Thyroid gland (tissue), 4 donors: ENCODE results near the gene PHYH. TPM values are rescaled to one million over a fixed set of nuclear protein-coding genes. Genes with fewer than 3 reads are reported as not detected.

Experiments
- DNase-seq, 2 donors: peaks; one replicate each; pipeline ENCODE4 v3.0.0-alpha.2; 2019
- H3K27ac ChIP-seq, 3 donors: fragments of 200-600 bp; sonication (generic); 1 replicate in 2 of 3; 2 replicates in 1 of 3; pipeline ENCODE4 v1.5.1; 2016 to 2019; ENCODE audit warnings: mild to moderate bottlenecking in 1 of 3, moderate library complexity in 1 of 3
- H3K27me3 ChIP-seq: fragments of 200-600 bp; sonication (generic); one replicate; pipeline ENCODE4 v1.5.1; 2019
- H3K36me3 ChIP-seq, 2 donors: fragments of 200-600 bp; sonication (generic); one replicate each; pipeline ENCODE4 v1.5.1; 2016 to 2019
- H3K4me1 ChIP-seq, 2 donors: fragments of 200-600 bp; sonication (generic); one replicate each; pipeline ENCODE4 v1.5.1; 2017 to 2019
- H3K4me3 ChIP-seq, 3 donors: fragments of 200-600 bp; sonication (generic); replicated peaks in 1 of 3; 1 replicate in 2 of 3; 2 replicates in 1 of 3; pipeline ENCODE4 v1.5.1; 2016; ENCODE audit warnings: mild to moderate bottlenecking in 1 of 3
- H3K9me3 ChIP-seq: fragments of 200-600 bp; sonication (generic); one replicate; pipeline ENCODE4 v1.5.1; 2017
- POLR2A ChIP-seq, 2 donors: fragments of 450-650 bp; IDR thresholded peaks; one replicate each; pipeline ENCODE4 v1.6.1; 2017; ENCODE audit warnings: antibody characterized with exemption in 2 of 2, mild to moderate bottlenecking in 2 of 2, moderate library complexity in 1 of 2
- WGBS, 2 donors: methylation state at CpG; one replicate each; pipeline ENCODE4 v1.1.5; 2017; 5-methylcytosine and 5-hydroxymethylcytosine counted together
- intact Hi-C: fragments of 100-400 bp; cut with DNase I; formaldehyde crosslinking; loops from one replicate; pipeline ENCODE4 v1.15.1; 2023
- total RNA-seq, 4 donors: library from RNA; depleted of rRNA; stranded (reverse); fragments of >200 nt; gene quantifications; one replicate each; pipeline ENCODE4 v1.2.3, GENCODE V29; 2016
- TF ChIP-seq, protein P1 (sequence below), 6 experiments: fragments of 200-600 bp in 3 of 6; fragments of 450-650 bp in 3 of 6; sonication (generic) in 3 of 6; IDR thresholded peaks; one replicate each; pipeline ENCODE4 v1.5.1; 2016 to 2019; ENCODE audit warnings: antibody characterized with exemption in 6 of 6, mild to moderate bottlenecking in 2 of 6, inconsistent platforms in 1 of 6, moderate library complexity in 1 of 6

Gene PHYH
- total RNA-seq, 4 donors from 2014 or later, result 48.5 to 86.8 (median 71.4) TPM

DNA sequence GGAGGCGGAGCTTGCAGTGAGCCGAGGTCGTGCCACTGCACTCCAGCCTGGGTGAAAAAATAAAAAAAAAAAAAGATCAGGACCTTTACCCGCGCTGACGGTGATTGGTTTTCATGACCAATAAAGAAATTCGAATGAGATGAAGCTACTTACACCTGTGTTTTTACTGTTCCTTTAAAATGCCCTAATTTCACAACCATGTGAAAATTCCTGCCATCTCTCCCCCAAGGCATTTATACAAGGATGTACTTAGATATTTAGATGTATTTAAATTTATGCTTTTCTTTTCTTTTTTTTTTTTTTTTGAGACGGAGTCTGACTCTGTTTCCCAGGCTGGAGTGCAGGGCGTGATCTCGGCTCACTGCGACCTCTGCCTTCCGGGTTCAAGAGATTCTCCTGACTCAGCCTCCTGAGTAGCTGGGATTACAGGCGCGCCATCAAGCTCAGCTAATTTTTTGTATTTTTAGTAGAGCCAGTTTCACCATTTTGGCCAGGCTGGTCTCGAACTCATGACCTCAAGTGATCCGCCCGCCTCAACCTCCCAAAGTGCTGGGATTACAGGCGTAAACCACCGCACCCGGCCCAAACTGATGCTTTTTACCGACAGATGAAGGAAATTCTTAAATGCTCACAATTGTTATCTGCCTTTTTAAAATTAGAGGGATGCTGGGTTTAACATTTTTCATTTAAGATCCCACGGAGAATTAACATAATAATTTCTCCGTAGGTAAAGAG is 3.1 kb upstream of the PHYH start:
- intact Hi-C loops, result no loop called here
- peaks cover 0 to 14% of the 10 kb centered on the region in 2 donors for H3K4me1 ChIP-seq
- peak overlapping the region in 1 of 3 donors; percentile 39 for H3K4me3 ChIP-seq
- DNase-seq, result no peak
- WGBS, 2 donors, result 84% methylated on average over 23 of the region's 23 CpGs
- no peaks in the 10 kb centered on the region for H3K9me3 ChIP-seq
- H3K27me3 ChIP-seq, result no peaks in the 10 kb centered on the region
- H3K36me3 ChIP-seq, result no peaks in the 10 kb centered on the region
- H3K27ac ChIP-seq, result peak overlapping the region in 2 of 3 donors; percentile 93 to 100
- TF ChIP-seq, protein P1, sequence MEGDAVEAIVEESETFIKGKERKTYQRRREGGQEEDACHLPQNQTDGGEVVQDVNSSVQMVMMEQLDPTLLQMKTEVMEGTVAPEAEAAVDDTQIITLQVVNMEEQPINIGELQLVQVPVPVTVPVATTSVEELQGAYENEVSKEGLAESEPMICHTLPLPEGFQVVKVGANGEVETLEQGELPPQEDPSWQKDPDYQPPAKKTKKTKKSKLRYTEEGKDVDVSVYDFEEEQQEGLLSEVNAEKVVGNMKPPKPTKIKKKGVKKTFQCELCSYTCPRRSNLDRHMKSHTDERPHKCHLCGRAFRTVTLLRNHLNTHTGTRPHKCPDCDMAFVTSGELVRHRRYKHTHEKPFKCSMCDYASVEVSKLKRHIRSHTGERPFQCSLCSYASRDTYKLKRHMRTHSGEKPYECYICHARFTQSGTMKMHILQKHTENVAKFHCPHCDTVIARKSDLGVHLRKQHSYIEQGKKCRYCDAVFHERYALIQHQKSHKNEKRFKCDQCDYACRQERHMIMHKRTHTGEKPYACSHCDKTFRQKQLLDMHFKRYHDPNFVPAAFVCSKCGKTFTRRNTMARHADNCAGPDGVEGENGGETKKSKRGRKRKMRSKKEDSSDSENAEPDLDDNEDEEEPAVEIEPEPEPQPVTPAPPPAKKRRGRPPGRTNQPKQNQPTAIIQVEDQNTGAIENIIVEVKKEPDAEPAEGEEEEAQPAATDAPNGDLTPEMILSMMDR (IDR thresholded peaks at IDR 0.05), result no peak
- no peak for TF ChIP-seq POLR2A (IDR thresholded peaks at IDR 0.05)

DNA sequence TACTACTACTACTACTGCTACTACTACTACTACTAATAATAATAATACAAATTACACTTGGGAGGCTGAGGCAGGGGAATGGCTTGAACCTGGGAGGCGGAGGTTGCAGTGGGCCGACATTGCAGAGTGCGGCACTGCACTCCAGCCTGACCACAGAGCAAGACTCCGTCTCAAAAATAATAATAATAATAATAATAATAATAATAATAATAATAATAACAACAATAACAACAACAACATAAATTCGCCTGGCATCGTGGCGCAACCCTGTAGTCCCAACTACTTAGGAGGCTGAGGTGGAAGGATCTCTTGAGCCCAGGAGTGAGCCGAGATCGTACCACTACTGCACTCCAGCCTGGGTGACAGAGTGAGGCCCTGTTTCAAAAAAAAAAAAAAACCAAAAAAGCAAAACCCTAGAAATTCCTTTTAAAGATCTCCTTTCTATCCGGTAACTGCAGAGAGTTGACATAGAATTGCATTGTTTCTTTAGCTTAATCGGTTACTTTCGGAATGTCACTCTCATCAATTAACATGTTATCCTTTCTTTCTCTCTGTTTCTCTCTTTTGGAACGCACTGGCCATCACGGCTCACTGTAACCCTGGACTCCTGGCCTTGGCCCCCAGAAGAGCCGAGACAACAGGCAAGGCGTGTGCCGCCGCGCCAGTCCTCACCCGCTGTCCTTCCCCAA is 972 bp downstream of the PHYH start:
- peak overlapping the region; percentile 73 to 99 (median 74) for H3K4me3 ChIP-seq
- no peak for TF ChIP-seq POLR2A (IDR thresholded peaks at IDR 0.05)
- TF ChIP-seq, protein P1 (IDR thresholded peaks at IDR 0.05), result no peak
- no peaks in the 10 kb centered on the region for H3K27me3 ChIP-seq
- peaks cover 0 to 18% of the 10 kb centered on the region in 2 donors for H3K4me1 ChIP-seq
- H3K36me3 ChIP-seq, result peaks cover 8 to 13% of the 10 kb centered on the region in 2 donors
- DNase-seq, result no peak
- peak overlapping the region; percentile 99 to 100 (median 100) for H3K27ac ChIP-seq
- no peaks in the 10 kb centered on the region for H3K9me3 ChIP-seq
- intact Hi-C loops, result no loop called here
- 38% methylated on average over 20 of the region's 20 CpGs for WGBS, 2 donors

DNA sequence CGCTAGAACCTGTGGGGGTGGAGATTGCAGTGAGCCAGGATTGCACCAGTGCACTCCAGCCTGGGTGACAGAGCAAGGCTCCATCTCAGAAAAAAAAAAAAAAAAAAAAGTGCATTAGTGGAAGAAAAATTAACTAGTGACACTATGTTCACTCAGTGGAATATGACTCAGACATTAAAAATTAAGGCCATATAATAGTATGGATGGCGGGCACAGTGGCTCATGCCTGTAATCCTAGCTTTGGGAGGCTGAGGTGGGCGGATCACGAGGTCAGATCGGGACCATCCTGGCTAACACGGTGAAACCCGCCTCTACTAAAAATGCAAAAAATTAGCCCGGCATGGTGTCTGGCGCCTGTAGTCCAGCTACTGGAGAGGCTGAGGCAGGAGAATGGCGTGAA is 3.4 kb downstream of the PHYH start:
- no peak overlapping the region for H3K4me3 ChIP-seq
- H3K36me3 ChIP-seq, result peaks cover 12 to 25% of the 10 kb centered on the region in 2 donors
- intact Hi-C loops, result no loop called here
- 86 to 91% methylated on average over 10 of the region's 10 CpGs for WGBS, 2 donors
- H3K27me3 ChIP-seq, result no peaks in the 10 kb centered on the region
- peaks cover 0 to 12% of the 10 kb centered on the region in 2 donors for H3K4me1 ChIP-seq
- no peak for DNase-seq
- TF ChIP-seq, protein P1 (IDR thresholded peaks at IDR 0.05), result no peak
- TF ChIP-seq POLR2A (IDR thresholded peaks at IDR 0.05), result no peak
- no peaks in the 10 kb centered on the region for H3K9me3 ChIP-seq
- H3K27ac ChIP-seq, result no peak overlapping the region

DNA sequence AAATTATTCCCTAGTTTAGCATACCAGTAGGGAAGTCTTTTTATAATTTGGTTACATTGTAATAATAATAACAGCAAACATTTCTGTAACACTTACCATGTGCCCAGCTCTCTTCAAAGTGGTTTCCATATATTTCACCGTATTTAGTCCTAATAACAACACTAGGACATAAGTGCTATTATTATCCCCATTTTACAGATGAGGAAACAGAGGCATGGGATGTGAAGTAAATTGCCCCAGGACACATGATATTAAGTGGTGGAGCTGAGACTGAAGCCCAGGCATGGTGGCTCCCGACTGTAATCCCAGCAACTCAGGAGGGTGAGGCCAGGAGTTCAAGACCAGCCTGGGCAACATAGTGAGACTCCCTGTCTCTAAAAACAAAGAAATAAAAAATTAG is 5.1 kb downstream of the PHYH start:
- Histone ChIP-seq H3K27me3 (no peaks in the 10 kb centered on the region), H3K4me3 (no peak overlapping the region), H3K27ac (no peak overlapping the region), H3K9me3 (no peaks in the 10 kb centered on the region), H3K4me1 (peaks cover 0 to 4% of the 10 kb centered on the region in 2 donors), H3K36me3 (peaks cover 12 to 25% of the 10 kb centered on the region in 2 donors)
- DNase-seq, result no peak
- intact Hi-C loops, result no loop called here
- TF ChIP-seq POLR2A (IDR thresholded peaks at IDR 0.05), result no peak
- TF ChIP-seq, protein P1 (IDR thresholded peaks at IDR 0.05), result no peak
- 98% methylated on average over 2 of the region's 2 CpGs for WGBS, 2 donors
